ENCODE data around the gene DVL2.

- TF ChIP-seq, protein P1, sequence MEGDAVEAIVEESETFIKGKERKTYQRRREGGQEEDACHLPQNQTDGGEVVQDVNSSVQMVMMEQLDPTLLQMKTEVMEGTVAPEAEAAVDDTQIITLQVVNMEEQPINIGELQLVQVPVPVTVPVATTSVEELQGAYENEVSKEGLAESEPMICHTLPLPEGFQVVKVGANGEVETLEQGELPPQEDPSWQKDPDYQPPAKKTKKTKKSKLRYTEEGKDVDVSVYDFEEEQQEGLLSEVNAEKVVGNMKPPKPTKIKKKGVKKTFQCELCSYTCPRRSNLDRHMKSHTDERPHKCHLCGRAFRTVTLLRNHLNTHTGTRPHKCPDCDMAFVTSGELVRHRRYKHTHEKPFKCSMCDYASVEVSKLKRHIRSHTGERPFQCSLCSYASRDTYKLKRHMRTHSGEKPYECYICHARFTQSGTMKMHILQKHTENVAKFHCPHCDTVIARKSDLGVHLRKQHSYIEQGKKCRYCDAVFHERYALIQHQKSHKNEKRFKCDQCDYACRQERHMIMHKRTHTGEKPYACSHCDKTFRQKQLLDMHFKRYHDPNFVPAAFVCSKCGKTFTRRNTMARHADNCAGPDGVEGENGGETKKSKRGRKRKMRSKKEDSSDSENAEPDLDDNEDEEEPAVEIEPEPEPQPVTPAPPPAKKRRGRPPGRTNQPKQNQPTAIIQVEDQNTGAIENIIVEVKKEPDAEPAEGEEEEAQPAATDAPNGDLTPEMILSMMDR (IDR thresholded peaks at IDR 0.05; ENCODE audit: insufficient read depth, low read length) = no peak
- no peak for TF ChIP-seq POLR2AphosphoS5 (IDR thresholded peaks at IDR 0.05; ENCODE audit: low read depth)
- TF ChIP-seq, protein P2, sequence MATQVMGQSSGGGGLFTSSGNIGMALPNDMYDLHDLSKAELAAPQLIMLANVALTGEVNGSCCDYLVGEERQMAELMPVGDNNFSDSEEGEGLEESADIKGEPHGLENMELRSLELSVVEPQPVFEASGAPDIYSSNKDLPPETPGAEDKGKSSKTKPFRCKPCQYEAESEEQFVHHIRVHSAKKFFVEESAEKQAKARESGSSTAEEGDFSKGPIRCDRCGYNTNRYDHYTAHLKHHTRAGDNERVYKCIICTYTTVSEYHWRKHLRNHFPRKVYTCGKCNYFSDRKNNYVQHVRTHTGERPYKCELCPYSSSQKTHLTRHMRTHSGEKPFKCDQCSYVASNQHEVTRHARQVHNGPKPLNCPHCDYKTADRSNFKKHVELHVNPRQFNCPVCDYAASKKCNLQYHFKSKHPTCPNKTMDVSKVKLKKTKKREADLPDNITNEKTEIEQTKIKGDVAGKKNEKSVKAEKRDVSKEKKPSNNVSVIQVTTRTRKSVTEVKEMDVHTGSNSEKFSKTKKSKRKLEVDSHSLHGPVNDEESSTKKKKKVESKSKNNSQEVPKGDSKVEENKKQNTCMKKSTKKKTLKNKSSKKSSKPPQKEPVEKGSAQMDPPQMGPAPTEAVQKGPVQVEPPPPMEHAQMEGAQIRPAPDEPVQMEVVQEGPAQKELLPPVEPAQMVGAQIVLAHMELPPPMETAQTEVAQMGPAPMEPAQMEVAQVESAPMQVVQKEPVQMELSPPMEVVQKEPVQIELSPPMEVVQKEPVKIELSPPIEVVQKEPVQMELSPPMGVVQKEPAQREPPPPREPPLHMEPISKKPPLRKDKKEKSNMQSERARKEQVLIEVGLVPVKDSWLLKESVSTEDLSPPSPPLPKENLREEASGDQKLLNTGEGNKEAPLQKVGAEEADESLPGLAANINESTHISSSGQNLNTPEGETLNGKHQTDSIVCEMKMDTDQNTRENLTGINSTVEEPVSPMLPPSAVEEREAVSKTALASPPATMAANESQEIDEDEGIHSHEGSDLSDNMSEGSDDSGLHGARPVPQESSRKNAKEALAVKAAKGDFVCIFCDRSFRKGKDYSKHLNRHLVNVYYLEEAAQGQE (IDR thresholded peaks at IDR 0.05; ENCODE audit: insufficient replicate concordance, low read depth) = no peak
- no peak for TF ChIP-seq SPI1 (IDR thresholded peaks at IDR 0.05; ENCODE audit: borderline replicate concordance, low read depth)
Measured at GRCh38 chr17:7207120-7208001, 27.0 kb downstream of the DVL2 start.

Measured in HL-60 (cell line).